Measurements from ENCODE around the gene GAMT. TPM values are rescaled to one million over a fixed set of nuclear protein-coding genes. Genes with fewer than 3 reads are reported as not detected.

The GAMT gene
- polyA plus RNA-seq, 1 experiment: 26.9 TPM

DNA sequence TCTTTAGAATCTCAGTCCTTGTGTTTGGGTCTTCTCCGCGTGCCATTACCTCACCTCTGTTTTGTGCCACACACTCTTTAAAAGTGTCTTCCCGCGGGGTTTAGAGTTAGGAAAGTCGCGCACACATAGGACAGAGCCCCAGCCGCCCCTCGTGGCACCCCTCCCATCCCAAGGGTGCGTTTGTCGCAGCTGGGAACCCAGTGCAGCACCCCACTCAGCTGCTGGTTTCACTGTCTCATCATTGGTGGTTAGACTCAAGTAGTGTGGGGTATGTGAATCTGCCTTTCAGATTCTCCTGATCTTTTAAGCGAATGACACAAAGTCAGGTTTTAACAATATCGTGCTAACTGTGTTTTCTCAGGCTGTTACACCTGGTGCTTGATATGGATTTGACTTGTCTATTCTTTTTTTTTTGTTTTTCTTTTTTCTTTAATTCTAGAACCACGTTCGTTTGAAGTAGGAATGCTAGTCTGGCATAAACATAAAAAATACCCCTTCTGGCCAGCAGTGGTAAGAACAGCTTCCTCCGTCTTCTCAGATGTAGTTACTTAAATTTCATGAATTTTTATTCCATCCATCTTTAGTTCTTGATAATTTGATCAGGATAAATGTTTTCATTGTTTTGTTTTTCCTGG lies 37.2 kb downstream of the GAMT start:
- peaks cover 2% of the 10 kb centered on the region; the same call in 1 of the 2 replicates for H3K9me3 ChIP-seq (ENCODE audit: control insufficient read depth, insufficient read depth, low read length)
- H3K4me3 ChIP-seq (ENCODE audit: low read depth, low read length): no peak overlapping the region
- ChIA-PET POLR2A (no interaction called here), CTCF (no interaction called here)
- DNase-seq (ENCODE audit: low read depth, low spot score): no peak
- no peaks in the 10 kb centered on the region for H3K27me3 ChIP-seq (ENCODE audit: control insufficient read depth, insufficient read depth, low read length)
- no peak overlapping the region for H3K27ac ChIP-seq (ENCODE audit: low read depth, low read length)
- peak; percentile 42 for TF ChIP-seq CTCF (IDR thresholded peaks at IDR 0.05; ENCODE audit: low read depth, low read length)

- DNase-seq (ENCODE audit: low read depth, low spot score): no peak
- H3K9me3 ChIP-seq (ENCODE audit: control insufficient read depth, insufficient read depth, low read length): peaks cover 2% of the 10 kb centered on the region; the same call in 1 of the 2 replicates
- H3K4me3 ChIP-seq (ENCODE audit: low read depth, low read length): no peak overlapping the region
- H3K27me3 ChIP-seq (ENCODE audit: control insufficient read depth, insufficient read depth, low read length): no peaks in the 10 kb centered on the region
- H3K27ac ChIP-seq (ENCODE audit: low read depth, low read length): no peak overlapping the region
- TF ChIP-seq CTCF (IDR thresholded peaks at IDR 0.05; ENCODE audit: low read depth, low read length): no peak
- POLR2A ChIA-PET: no interaction called here
- CTCF ChIA-PET: no interaction called here
These were observed 37.7 kb downstream of the GAMT start for GRCh38 chr19:1363599-1363998.

DNA sequence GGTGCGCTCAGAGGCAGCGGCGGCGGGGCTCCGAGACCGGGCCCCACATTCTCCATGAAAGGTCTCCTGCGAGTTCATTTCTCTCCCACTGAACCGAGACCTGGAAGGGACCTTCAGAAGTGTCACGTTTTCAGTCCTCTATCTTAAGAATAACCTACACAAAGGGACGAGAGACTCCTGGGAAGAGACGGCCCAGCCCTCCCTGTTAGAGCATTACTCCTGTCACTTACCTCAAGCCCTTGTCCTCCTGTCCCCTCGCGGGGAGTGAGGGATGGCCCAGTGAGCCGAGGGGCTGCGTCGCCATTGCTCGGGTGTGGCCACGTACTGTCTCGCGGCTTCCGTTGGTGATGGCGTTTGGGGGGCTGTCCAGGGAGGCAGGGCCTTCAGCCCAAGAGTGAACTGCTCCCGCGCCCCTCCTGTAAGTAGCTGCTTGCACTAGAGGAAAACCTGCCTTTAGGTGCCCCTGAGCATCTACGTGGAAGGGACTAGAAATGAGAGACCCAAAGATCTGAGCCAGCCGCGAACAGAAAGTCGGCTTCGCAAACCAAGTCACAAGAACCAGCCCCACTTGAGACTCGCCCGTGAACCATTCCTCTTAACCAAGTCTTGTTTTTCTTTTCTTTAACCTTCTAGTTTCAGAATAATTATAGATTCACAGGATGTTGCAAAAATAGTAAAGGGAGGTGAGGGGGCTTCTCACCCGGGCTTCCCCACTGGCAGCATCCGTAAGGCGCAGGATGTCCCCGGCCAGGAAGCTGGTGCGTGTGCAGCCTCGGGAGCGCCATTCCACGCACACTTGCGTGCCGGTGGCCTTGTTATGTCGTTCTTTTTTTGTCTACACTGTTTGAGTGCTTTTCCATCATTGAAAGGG lies 38.7 kb downstream of the GAMT start:
- ChIA-PET POLR2A (no interaction called here), CTCF (no interaction called here)

GRCh38 chr19:1361601-1362386 lies 39.5 kb downstream of the GAMT start:
- ChIA-PET CTCF (no interaction called here), POLR2A (interaction anchor here (1.9 kb wide), 1 partner anchor 93 kb away, joined by 8 read pairs; the partner anchor contains the start of gene CIRBP)
- no peaks in the 10 kb centered on the region for H3K27me3 ChIP-seq (ENCODE audit: control insufficient read depth, insufficient read depth, low read length)
- DNase-seq (ENCODE audit: low read depth, low spot score): no peak
- no peak for TF ChIP-seq CTCF (IDR thresholded peaks at IDR 0.05; ENCODE audit: low read depth, low read length)
- H3K27ac ChIP-seq (ENCODE audit: low read depth, low read length): peak overlapping the region; percentile 62
- peak overlapping the region; percentile 46 for H3K4me3 ChIP-seq (ENCODE audit: low read depth, low read length)
- peaks cover 2% of the 10 kb centered on the region; the same call in 1 of the 2 replicates for H3K9me3 ChIP-seq (ENCODE audit: control insufficient read depth, insufficient read depth, low read length)

More for the DNA sequence above, 38.7 kb downstream of the GAMT start:
- DNase-seq (ENCODE audit: low read depth, low spot score): no peak
- Histone ChIP-seq H3K27me3 (ENCODE audit: control insufficient read depth, insufficient read depth, low read length) (no peaks in the 10 kb centered on the region), H3K4me3 (ENCODE audit: low read depth, low read length) (no peak overlapping the region), H3K27ac (ENCODE audit: low read depth, low read length) (peak overlapping the region; percentile 39), H3K9me3 (ENCODE audit: control insufficient read depth, insufficient read depth, low read length) (peaks cover 2% of the 10 kb centered on the region; the same call in 1 of the 2 replicates)
- no peak for TF ChIP-seq CTCF (IDR thresholded peaks at IDR 0.05; ENCODE audit: low read depth, low read length)
